ENCODE results near the gene ACAD8.

DNA sequence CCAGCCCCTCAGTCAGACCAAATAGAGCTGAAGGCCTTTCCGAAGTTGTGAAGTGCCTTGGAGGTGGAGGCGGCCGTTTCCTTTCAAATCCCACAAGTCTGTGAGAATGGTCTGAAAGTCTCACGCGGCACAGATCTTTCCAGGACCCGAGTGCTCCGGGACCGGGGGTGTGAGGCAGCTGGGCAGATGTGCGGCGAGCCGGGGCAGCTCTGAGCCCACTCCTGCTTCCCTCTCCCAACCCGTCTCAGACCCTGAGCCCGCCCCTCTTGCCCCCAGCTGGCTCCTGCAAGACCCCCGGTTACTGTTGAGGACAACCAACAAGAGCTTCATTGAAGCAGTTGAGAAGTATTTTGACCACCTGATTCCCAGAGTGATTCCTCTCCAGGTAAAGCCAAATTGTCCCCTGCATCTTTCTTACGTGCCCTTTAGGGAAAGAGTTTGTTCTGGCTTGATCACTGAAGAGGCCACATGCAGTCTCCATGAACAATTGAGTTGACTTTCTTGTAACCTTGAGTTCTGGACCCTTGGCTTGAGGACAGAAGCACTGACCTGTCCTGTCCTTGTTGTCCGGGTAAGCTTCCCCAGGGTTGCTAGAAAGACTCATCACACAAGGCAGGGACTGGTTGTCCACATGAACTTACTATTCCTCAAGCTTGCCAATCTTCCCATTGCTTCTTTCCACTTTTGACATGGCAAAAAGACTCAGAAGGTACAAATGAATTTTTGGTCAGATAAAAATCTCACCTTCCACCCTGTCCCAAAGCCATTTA is 30.3 kb downstream of the ACAD8 start:
- TF ChIP-seq SUZ12 (IDR thresholded peaks at IDR 0.05) (no peak), SP1 (IDR thresholded peaks at IDR 0.05) (no peak)

Measured in HEK293T (cell line).